Upper lobe of right lung (tissue), 1 donor: ENCODE data around the gene INSYN2B. TPM values are rescaled to one million over a fixed set of nuclear protein-coding genes. Genes with fewer than 3 reads are reported as not detected.

Experiments
- ATAC-seq: fragments of 200-7000 bp; cut with Tn5 transposase; one replicate; pipeline ENCODE4 v1.9.1; 2020; ENCODE audit warnings: mild to moderate bottlenecking, moderate library complexity
- DNase-seq: peaks from one replicate; pipeline ENCODE4 v3.0.0-alpha.2; 2020
- H3K27ac ChIP-seq: fragments of 200-600 bp; one replicate; pipeline ENCODE4 v1.8.0; 2022
- H3K27me3 ChIP-seq: fragments of 200-600 bp; one replicate; pipeline ENCODE4 v1.8.0; 2022; ENCODE audit warnings: mild to moderate bottlenecking
- H3K36me3 ChIP-seq: fragments of 200-600 bp; one replicate; pipeline ENCODE4 v1.8.0; 2022
- H3K4me1 ChIP-seq: fragments of 200-600 bp; one replicate; pipeline ENCODE4 v1.8.0; 2022
- H3K4me3 ChIP-seq: fragments of 200-600 bp; one replicate; pipeline ENCODE4 v1.8.0; 2022; ENCODE audit warnings: mild to moderate bottlenecking
- H3K9me3 ChIP-seq: fragments of 200-600 bp; one replicate; pipeline ENCODE4 v1.8.0; 2022
- intact Hi-C: fragments of 100-400 bp; cut with DNase I; formaldehyde crosslinking; loops from one replicate; pipeline ENCODE4 v1.11.0; 2022
- total RNA-seq: library from RNA; stranded (reverse); fragmentation: NEBNext Ultra II Directional; extraction: Animal tissue kit (Norgen Biotek cat#: 25700); gene quantifications from one replicate; pipeline ENCODE4 v1.2.1, GENCODE V29; 2021
- TF ChIP-seq, protein P1 (sequence below): fragments of 200-600 bp; IDR thresholded peaks from one replicate; pipeline ENCODE4 v1.8.0; 2022; ENCODE audit warnings: antibody characterized with exemption
- donor health status: DM: no; HTN: yes; CAD: no; lungs with severe emphysema.

The INSYN2B gene
- total RNA-seq, 1 donor from 2014 or later: 0.17 TPM

DNA sequence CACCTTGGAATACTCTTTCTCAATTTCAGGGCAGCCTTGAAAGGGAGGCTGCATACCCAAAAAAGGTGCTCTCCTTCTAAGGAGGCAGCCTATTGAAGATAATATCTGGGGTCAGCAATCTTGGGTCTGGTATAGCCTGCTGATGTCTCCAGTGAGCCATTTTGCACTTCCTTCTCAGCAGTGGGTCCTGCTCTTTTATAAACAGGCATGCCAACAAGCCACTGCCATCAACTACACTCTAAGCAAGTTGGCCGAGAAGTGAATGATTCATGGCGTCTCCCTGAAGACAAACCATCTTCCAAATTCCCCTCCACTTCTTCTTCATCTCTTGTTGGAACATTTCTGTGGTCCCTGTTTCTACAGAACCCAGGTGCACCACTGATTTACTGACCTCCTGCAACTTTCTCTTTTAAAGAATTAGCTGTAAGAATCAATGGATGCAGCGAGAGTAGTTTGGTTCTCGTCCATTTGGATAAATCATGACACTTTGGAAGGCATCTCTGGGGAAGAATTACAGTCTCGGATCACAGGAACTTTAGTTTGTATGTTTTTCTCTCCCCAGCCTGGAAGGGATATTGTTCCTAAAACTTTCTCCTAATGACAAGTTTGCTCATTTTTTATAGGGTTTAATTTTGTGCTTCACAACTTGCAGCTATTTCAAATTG is 108.3 kb downstream of the INSYN2B start:
- TF ChIP-seq, protein P1, sequence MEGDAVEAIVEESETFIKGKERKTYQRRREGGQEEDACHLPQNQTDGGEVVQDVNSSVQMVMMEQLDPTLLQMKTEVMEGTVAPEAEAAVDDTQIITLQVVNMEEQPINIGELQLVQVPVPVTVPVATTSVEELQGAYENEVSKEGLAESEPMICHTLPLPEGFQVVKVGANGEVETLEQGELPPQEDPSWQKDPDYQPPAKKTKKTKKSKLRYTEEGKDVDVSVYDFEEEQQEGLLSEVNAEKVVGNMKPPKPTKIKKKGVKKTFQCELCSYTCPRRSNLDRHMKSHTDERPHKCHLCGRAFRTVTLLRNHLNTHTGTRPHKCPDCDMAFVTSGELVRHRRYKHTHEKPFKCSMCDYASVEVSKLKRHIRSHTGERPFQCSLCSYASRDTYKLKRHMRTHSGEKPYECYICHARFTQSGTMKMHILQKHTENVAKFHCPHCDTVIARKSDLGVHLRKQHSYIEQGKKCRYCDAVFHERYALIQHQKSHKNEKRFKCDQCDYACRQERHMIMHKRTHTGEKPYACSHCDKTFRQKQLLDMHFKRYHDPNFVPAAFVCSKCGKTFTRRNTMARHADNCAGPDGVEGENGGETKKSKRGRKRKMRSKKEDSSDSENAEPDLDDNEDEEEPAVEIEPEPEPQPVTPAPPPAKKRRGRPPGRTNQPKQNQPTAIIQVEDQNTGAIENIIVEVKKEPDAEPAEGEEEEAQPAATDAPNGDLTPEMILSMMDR: no peak
- Histone ChIP-seq H3K27ac (no peak overlapping the region), H3K9me3 (no peaks in the 10 kb centered on the region), H3K36me3 (no peaks in the 10 kb centered on the region), H3K4me3 (no peak overlapping the region), H3K27me3 (no peaks in the 10 kb centered on the region), H3K4me1 (peaks cover 33% of the 10 kb centered on the region)
- ATAC-seq: no peak
- intact Hi-C loops: no loop called here
- no peak for DNase-seq

DNA sequence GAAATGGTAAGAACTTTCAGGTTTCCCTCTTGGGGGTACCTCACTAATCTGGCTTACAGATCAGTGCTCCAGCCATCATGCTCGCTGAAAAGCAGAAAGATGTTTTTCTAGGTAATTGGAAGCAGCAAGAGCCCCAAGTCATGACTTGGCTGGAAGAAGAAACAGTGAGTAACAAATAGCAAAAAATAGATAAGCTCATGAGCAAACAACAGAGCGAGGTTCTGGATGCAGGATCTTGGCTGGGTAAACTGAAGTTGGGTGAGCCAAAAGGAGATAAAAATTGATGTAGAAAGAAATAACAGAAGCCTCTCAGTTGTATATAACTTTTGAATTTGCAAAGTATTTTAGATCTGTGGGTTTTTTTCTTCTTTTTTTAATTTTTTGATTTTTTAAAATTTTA is 110.1 kb downstream of the INSYN2B start:
- DNase-seq (no peak), ATAC-seq (no peak)
- Histone ChIP-seq H3K4me3 (no peak overlapping the region), H3K36me3 (no peaks in the 10 kb centered on the region), H3K27ac (no peak overlapping the region), H3K9me3 (no peaks in the 10 kb centered on the region), H3K27me3 (no peaks in the 10 kb centered on the region), H3K4me1 (peaks cover 16% of the 10 kb centered on the region)
- intact Hi-C loops: no loop called here
- TF ChIP-seq, protein P1: no peak

DNA sequence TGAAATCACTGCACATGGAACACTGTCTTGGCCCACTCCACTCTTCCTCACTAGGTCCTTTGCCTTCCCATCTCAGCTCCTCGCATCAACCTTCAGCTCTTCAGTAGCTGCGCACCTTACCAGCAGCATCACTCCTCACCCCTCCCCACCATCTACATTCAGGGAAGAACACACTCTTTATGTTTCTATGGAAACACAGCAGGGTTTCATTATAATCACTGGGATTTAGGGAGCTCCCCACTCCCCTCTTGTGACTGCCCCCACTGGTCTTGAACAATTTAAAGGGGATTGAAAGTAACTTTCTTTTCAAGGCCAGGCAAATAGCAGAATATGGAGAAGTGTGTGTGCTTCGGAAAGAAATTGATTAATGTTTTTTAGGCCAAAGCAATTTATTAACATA is 111.2 kb downstream of the INSYN2B start:
- Histone ChIP-seq H3K4me3 (no peak overlapping the region), H3K4me1 (peaks cover 5% of the 10 kb centered on the region), H3K36me3 (no peaks in the 10 kb centered on the region), H3K27ac (no peak overlapping the region), H3K9me3 (no peaks in the 10 kb centered on the region), H3K27me3 (no peaks in the 10 kb centered on the region)
- ATAC-seq (no peak), DNase-seq (no peak)
- intact Hi-C loops: no loop called here
- TF ChIP-seq, protein P1: no peak

DNA sequence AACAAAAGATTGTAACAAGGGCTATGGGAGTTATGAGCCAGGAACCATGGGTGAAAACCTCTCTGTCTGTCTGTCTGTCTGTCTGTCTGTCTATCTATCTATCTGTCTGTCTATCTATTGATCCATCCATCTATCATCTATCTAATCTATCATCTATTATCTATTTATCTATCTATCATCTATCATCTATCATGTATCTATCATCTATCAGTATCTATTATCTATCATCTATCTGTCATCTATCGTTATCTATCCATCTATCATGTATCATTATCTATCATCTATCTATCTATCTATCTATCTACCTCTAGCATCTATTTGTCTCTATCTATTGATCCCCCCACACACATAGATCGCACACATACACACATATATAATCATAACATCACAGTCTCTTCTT is 112.9 kb downstream of the INSYN2B start:
- no peaks in the 10 kb centered on the region for H3K9me3 ChIP-seq
- TF ChIP-seq, protein P1: no peak
- H3K27ac ChIP-seq: no peak overlapping the region
- DNase-seq (no peak), ATAC-seq (no peak)
- no peaks in the 10 kb centered on the region for H3K4me1 ChIP-seq
- H3K4me3 ChIP-seq: no peak overlapping the region
- no peaks in the 10 kb centered on the region for H3K27me3 ChIP-seq
- intact Hi-C loops: no loop called here
- H3K36me3 ChIP-seq: no peaks in the 10 kb centered on the region

DNA sequence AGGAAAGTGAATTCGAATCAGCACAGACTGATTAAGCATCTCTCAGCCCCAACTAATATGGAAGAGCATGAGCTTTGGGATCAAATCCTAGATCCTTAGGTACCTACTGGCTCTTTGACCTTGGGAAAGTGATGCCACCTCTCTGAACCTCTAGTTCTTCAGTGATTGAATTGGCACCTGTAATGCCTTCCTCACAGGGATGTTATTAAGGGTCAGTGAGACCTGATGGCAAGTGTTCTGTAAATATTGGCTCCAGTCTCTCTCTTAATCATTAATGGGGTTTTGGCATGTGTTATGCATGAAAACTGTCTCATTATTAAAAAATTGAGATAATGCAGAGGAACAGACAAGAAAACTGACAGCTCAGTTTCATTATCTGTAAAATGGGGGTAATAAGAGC is 115.8 kb downstream of the INSYN2B start:
- Histone ChIP-seq H3K27ac (no peak overlapping the region), H3K4me1 (no peaks in the 10 kb centered on the region), H3K9me3 (no peaks in the 10 kb centered on the region), H3K36me3 (no peaks in the 10 kb centered on the region), H3K27me3 (no peaks in the 10 kb centered on the region), H3K4me3 (no peak overlapping the region)
- DNase-seq (no peak), ATAC-seq (no peak)
- TF ChIP-seq, protein P1: no peak
- intact Hi-C loops: no loop called here

DNA sequence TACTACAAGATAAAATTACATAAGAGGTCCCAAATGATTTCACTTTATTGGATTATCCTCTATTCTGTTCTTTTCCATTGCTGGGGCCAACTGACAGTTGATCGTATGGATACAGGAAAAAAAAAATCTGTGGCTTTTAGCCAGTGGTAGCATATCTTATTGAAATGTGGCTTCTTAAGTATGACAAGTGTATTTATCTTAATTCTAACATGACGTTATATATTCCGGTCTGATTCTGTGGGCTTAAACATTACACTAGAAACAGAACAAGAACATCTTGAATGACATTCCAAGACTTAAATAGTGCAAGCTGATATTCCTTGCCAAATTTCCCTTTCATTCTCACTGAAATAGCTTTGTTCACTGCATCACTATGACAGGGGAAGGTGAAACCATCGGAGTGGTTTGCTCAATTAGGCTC is 117.9 kb downstream of the INSYN2B start:
- Histone ChIP-seq H3K9me3 (no peaks in the 10 kb centered on the region), H3K4me3 (no peak overlapping the region), H3K36me3 (no peaks in the 10 kb centered on the region), H3K27ac (no peak overlapping the region), H3K4me1 (no peaks in the 10 kb centered on the region), H3K27me3 (no peaks in the 10 kb centered on the region)
- DNase-seq (no peak), ATAC-seq (no peak)
- intact Hi-C loops: no loop called here
- TF ChIP-seq, protein P1: no peak
